H1 (cell line): Measurements from ENCODE around the gene AIPL1. TPM values are rescaled to one million over a fixed set of nuclear protein-coding genes. Genes with fewer than 3 reads are reported as not detected.

Experiments
- CTCF ChIA-PET: fragments of 300-600 bp; sonication (Branson Sonifier 250); formaldehyde crosslinking; loops from one replicate; lab custom pipeline; 2021; ENCODE audit not compliant: partially characterized antibody; lab: Charles Lee
- POLR2A ChIA-PET: fragments of 300-600 bp; sonication (Branson Sonifier 250); formaldehyde crosslinking; loops from one replicate; lab custom pipeline; 2021; ENCODE audit warnings: inconsistent platforms; ENCODE audit not compliant: partially characterized antibody; lab: Charles Lee
- DNase-seq, 2 experiments: peaks; one replicate each; pipeline versions ENCODE4 v3.0.0 to v3.0.0-alpha.2; 2010 to 2022; ENCODE audit warnings: low spot score in 2 of 2, low read depth in 1 of 2, mixed read lengths in 1 of 2
- FAIRE-seq: peaks from 2 replicates; lab custom pipeline; 2011; peaks lifted over from hg19 to GRCh38; lab: Jason Lieb, UNC
- H2AFZ ChIP-seq: 2 replicates; pipeline ENCODE4 v1.8.1; 2012; ENCODE audit warnings: low read length, inconsistent platforms
- H2AK5ac ChIP-seq: 2 replicates; pipeline ENCODE4 v1.6.1; 2013; ENCODE audit warnings: low read depth, low read length
- H2BK120ac ChIP-seq: replicated peaks from 2 replicates; pipeline ENCODE3; 2013; ENCODE audit warnings: low read depth, low read length, inconsistent platforms
- H2BK12ac ChIP-seq: 2 replicates; pipeline ENCODE4 v1.6.1; 2013; ENCODE audit warnings: low read depth, low read length
- H2BK15ac ChIP-seq: 2 replicates; pipeline ENCODE4 v1.6.1; 2013; ENCODE audit warnings: low read length
- H2BK20ac ChIP-seq: 2 replicates; pipeline ENCODE4 v1.6.1; 2013; ENCODE audit warnings: low read length
- H2BK5ac ChIP-seq: 2 replicates; pipeline ENCODE4 v1.6.1; 2013; ENCODE audit warnings: low read depth, low read length
- H3K14ac ChIP-seq: 2 replicates; pipeline ENCODE4 v1.6.1; 2013; ENCODE audit warnings: inconsistent platforms; ENCODE audit not compliant: insufficient read length
- H3K18ac ChIP-seq: 2 replicates; pipeline ENCODE4 v1.6.1; 2013; ENCODE audit warnings: low read length; ENCODE audit errors: extremely low read depth
- H3K23ac ChIP-seq: 2 replicates; pipeline ENCODE4 v1.6.1; 2013; ENCODE audit warnings: inconsistent platforms; ENCODE audit not compliant: insufficient read length
- H3K23me2 ChIP-seq: 2 replicates; pipeline ENCODE4 v1.6.1; 2013; ENCODE audit warnings: low read depth, low read length
- H3K27ac ChIP-seq: 2 replicates; pipeline ENCODE4 v1.6.1; 2011; ENCODE audit warnings: low read depth, low read length, inconsistent platforms
- H3K27me3 ChIP-seq, 4 experiments: replicated peaks in 1 of 4; 1 replicate in 1 of 4; 2 replicates in 3 of 4; pipeline versions ENCODE4 v1.6.1 to v1.8.1; 2011 to 2013; ENCODE audit warnings: low read length in 3 of 4, mild to moderate bottlenecking in 3 of 4, inconsistent platforms in 2 of 4, mixed read lengths in 2 of 4, moderate library complexity in 1 of 4; ENCODE audit not compliant: control insufficient read depth in 3 of 4, insufficient read depth in 3 of 4; ENCODE audit errors: extremely low read depth in 1 of 4
- H3K36me3 ChIP-seq, 4 experiments: 2 replicates each; pipeline versions ENCODE4 v1.6.1 to v1.8.1; 2011 to 2013; ENCODE audit warnings: mild to moderate bottlenecking in 4 of 4, low read length in 3 of 4, moderate library complexity in 2 of 4, control low read depth in 1 of 4, inconsistent platforms in 1 of 4; ENCODE audit not compliant: insufficient read depth in 4 of 4, control insufficient read depth in 2 of 4
- H3K4ac ChIP-seq: replicated peaks from 2 replicates; pipeline ENCODE3; 2013; ENCODE audit warnings: low read length, low read depth, mixed read lengths, inconsistent platforms; ENCODE audit not compliant: insufficient read length
- H3K4me1 ChIP-seq, 4 experiments: replicated peaks in 1 of 4; 1 replicate in 1 of 4; 2 replicates in 3 of 4; pipeline versions ENCODE4 v1.6.1 to v1.8.1; 2011 to 2013; ENCODE audit warnings: low read length in 3 of 4, inconsistent platforms in 2 of 4, mixed read lengths in 1 of 4; ENCODE audit not compliant: insufficient read depth in 4 of 4, control insufficient read depth in 3 of 4
- H3K4me2 ChIP-seq, 2 experiments: 2 replicates each; pipeline versions ENCODE4 v1.6.1 to v1.8.1; 2011 to 2013; ENCODE audit warnings: low read depth in 2 of 2, low read length in 2 of 2, control low read depth in 1 of 2, inconsistent platforms in 1 of 2, mild to moderate bottlenecking in 1 of 2; ENCODE audit not compliant: insufficient read depth in 1 of 2
- H3K4me3 ChIP-seq, 4 experiments: fragments of 200-600, 300-600 bp in 1 of 4; sonication (generic), shearing (Covaris generic), sonication (Bioruptor Twin) in 1 of 4; 2 replicates each; pipeline versions ENCODE4 v1.5.1 to v1.8.1; 2011 to 2016; ENCODE audit warnings: low read length in 4 of 4, low read depth in 3 of 4, control low read depth in 2 of 4, inconsistent platforms in 2 of 4, mild to moderate bottlenecking in 2 of 4, mixed read lengths in 1 of 4, moderate library complexity in 1 of 4; ENCODE audit not compliant: insufficient read depth in 2 of 4; ENCODE audit errors: extremely low read depth in 1 of 4
- H3K56ac ChIP-seq: replicated peaks from 2 replicates; pipeline ENCODE3; 2013; ENCODE audit warnings: low read depth, mild to moderate bottlenecking, mixed read lengths, low read length, inconsistent platforms; ENCODE audit not compliant: insufficient read length
- H3K79me1 ChIP-seq: 2 replicates; pipeline ENCODE4 v1.6.1; 2013; ENCODE audit warnings: low read depth, low read length, control low read depth
- H3K79me2 ChIP-seq, 2 experiments: 2 replicates each; pipeline versions ENCODE4 v1.6.1 to v1.8.1; 2012 to 2013; ENCODE audit warnings: low read length in 2 of 2, mild to moderate bottlenecking in 2 of 2, inconsistent platforms in 1 of 2; ENCODE audit not compliant: insufficient read depth in 2 of 2, control insufficient read depth in 1 of 2
- H3K9ac ChIP-seq, 4 experiments: replicated peaks in 1 of 4; 1 replicate in 1 of 4; 2 replicates in 3 of 4; pipeline versions ENCODE4 v1.6.1 to v1.8.1; 2011 to 2013; ENCODE audit warnings: low read depth in 3 of 4, low read length in 3 of 4, control low read depth in 2 of 4, mild to moderate bottlenecking in 2 of 4, moderate library complexity in 2 of 4, inconsistent platforms in 1 of 4; ENCODE audit errors: extremely low read depth in 1 of 4
- H3K9me3 ChIP-seq, 2 experiments: 2 replicates each; pipeline versions ENCODE4 v1.6.1 to v1.8.1; 2012 to 2013; ENCODE audit warnings: mild to moderate bottlenecking in 2 of 2, moderate library complexity in 2 of 2, control low read depth in 1 of 2, inconsistent platforms in 1 of 2, low read depth in 1 of 2, low read length in 1 of 2, mixed read lengths in 1 of 2; ENCODE audit not compliant: insufficient read depth in 2 of 2
- H4K20me1 ChIP-seq, 2 experiments: replicated peaks in 1 of 2; 2 replicates each; pipeline versions ENCODE3 to v1.8.1; 2011 to 2013; ENCODE audit warnings: inconsistent platforms in 2 of 2, low read length in 2 of 2, mild to moderate bottlenecking in 1 of 2; ENCODE audit not compliant: insufficient read depth in 2 of 2, control insufficient read depth in 1 of 2
- H4K5ac ChIP-seq: 2 replicates; pipeline ENCODE4 v1.6.1; 2013; ENCODE audit warnings: low read length, low read depth, mixed read lengths, inconsistent platforms; ENCODE audit not compliant: insufficient read length
- H4K8ac ChIP-seq: 2 replicates; pipeline ENCODE4 v1.8.0; 2013; ENCODE audit warnings: mild to moderate bottlenecking, moderate library complexity, low read length, inconsistent platforms; ENCODE audit not compliant: insufficient read depth; ENCODE audit errors: extremely low read depth
- H4K91ac ChIP-seq: replicated peaks from 2 replicates; pipeline ENCODE3; 2013; ENCODE audit warnings: low read length, mixed read lengths, inconsistent platforms; ENCODE audit not compliant: insufficient read length
- CEBPB ChIP-seq: IDR thresholded peaks from 2 replicates; pipeline ENCODE4 v1.6.1; 2012; ENCODE audit warnings: low read depth, low read length
- EGR1 ChIP-seq: IDR thresholded peaks from 2 replicates; pipeline ENCODE4 v1.6.1; 2011; ENCODE audit warnings: low read depth, low read length, borderline replicate concordance
- EZH2 ChIP-seq: fragments of 200-600 bp; sonication (generic); IDR thresholded peaks from 2 replicates; pipeline ENCODE4 v1.7.1; 2012; ENCODE audit warnings: low read depth, mild to moderate bottlenecking, moderate library complexity, low read length, inconsistent platforms; ENCODE audit not compliant: severe bottlenecking
- HDAC6 ChIP-seq: IDR thresholded peaks from one replicate; pipeline ENCODE4 v1.7.1; 2012; ENCODE audit warnings: low read depth, mild to moderate bottlenecking, inconsistent platforms, low read length, moderate library complexity
- JUN ChIP-seq: IDR thresholded peaks from 2 replicates; pipeline ENCODE4 v1.6.1; 2011; ENCODE audit warnings: low read depth, mild to moderate bottlenecking, improper control_type of control experiment, low read length
- PHF8 ChIP-seq: fragments of 200-600 bp; sonication (generic); conservative IDR thresholded peaks from 2 replicates; pipeline ENCODE4 v1.7.1; 2012; ENCODE audit warnings: low read depth, mild to moderate bottlenecking, inconsistent platforms, low read length, moderate library complexity
- SUZ12 ChIP-seq: fragments of 200-600 bp; sonication (generic); IDR thresholded peaks from 2 replicates; pipeline ENCODE4 v1.6.1; 2012; ENCODE audit warnings: mild to moderate bottlenecking, inconsistent platforms, low read length, moderate library complexity, mixed read lengths
- WGBS, 2 experiments: shearing (Covaris generic) in 1 of 2; methylation state at CpG; one replicate each; pipeline versions ENCODE4 v1.1.6 to v1.1.7; 2013 to 2015; ENCODE audit warnings: low lambda C conversion rate in 2 of 2, mixed read lengths in 2 of 2, inconsistent platforms in 1 of 2, low coverage in 1 of 2, missing lambda C conversion rate in 1 of 2; ENCODE audit not compliant: insufficient replicate concordance in 2 of 2, insufficient coverage in 1 of 2, insufficient read length in 1 of 2; ENCODE audit errors: extremely low coverage in 1 of 2, missing lambda C conversion rate in 1 of 2; 5-methylcytosine and 5-hydroxymethylcytosine counted together
- polyA plus RNA-seq, 7 experiments: library from polyadenylated mRNA; depleted of rRNA in 3 of 7; stranded (reverse) in 5 of 7; unstranded in 2 of 7; fragments of >200 nt in 5 of 7; fragments of 200-250 nt in 2 of 7; gene quantifications; 1 replicate in 5 of 7; 2 replicates in 1 of 7; 4 replicates in 1 of 7; pipeline versions ENCODE4 v1.2.1 to v1.2.3, GENCODE V29; 2011 to 2013; ENCODE audit warnings: missing spikeins in 2 of 7, mixed read lengths in 2 of 7
- total RNA-seq: library from RNA; stranded (reverse); fragmentation: NEBNext Ultra II Directional; extraction: Animal tissue kit (Norgen Biotek cat#: 25700); gene quantifications from 2 replicates; pipeline ENCODE4 v1.2.1, GENCODE V29; 2021
- TF ChIP-seq, protein P1 (sequence below): IDR thresholded peaks from 2 replicates; pipeline ENCODE4 v1.6.1; 2011; ENCODE audit warnings: low read depth, mild to moderate bottlenecking, low read length; ENCODE audit not compliant: insufficient read depth

Gene AIPL1
- total and polyA plus RNA-seq, 2 of the 8 experiments (the other 6 are each of a cell fraction or from before 2014, with no cell fraction given) = 0.56 to 0.71 TPM

DNA sequence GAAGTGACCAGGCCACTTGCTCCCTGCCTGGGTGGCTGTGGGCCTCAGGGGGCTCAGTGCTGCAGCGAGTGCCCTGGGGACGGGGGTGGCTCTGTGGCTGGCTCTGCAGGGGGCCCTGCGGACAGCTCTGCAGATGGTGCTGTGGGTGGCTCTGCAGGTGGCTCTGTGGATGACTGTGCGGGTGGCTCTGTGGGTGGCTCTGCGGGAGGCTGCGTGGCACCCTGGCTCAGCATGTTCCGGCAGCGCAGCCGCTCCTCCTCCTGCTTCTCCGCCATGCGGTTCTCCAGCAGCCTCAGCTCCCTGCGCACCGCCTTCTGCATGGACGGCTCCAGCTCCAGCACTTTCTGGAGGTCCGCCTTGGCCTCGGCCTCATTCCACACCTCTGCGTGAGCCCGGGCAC lies 9.5 kb downstream of the AIPL1 start:
- DNase-seq = no peak
- TF ChIP-seq CEBPB = no peak
- TF ChIP-seq JUN = no peak
- TF ChIP-seq EGR1 = no peak
- no peak for TF ChIP-seq PHF8
- TF ChIP-seq, protein P1, sequence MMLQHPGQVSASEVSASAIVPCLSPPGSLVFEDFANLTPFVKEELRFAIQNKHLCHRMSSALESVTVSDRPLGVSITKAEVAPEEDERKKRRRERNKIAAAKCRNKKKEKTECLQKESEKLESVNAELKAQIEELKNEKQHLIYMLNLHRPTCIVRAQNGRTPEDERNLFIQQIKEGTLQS = no peak
- no peak for TF ChIP-seq EZH2
- TF ChIP-seq SUZ12 = no peak
- no peak for TF ChIP-seq HDAC6
- Histone ChIP-seq H3K4ac (no peak overlapping the region), H2AK5ac (no peak overlapping the region), H2AFZ (no peak overlapping the region), H3K4me3 (no peak overlapping the region), H4K20me1 (no peaks in the 10 kb centered on the region), H4K91ac (no peak overlapping the region), H2BK5ac (no peak overlapping the region), H4K5ac (no peak overlapping the region), H3K79me2 (no peaks in the 10 kb centered on the region), H3K18ac (no peak overlapping the region), H3K9ac (no peak overlapping the region), H3K23ac (no peak overlapping the region), H3K4me1 (peaks cover 0 to under 1% (median 0%) of the 10 kb centered on the region in 4 experiments; a peak in 2 of 7 replicates), H2BK15ac (no peak overlapping the region), H3K36me3 (no peaks in the 10 kb centered on the region), H3K56ac (no peak overlapping the region), H3K4me2 (no peak overlapping the region), H3K79me1 (no peaks in the 10 kb centered on the region), H2BK12ac (no peak overlapping the region), H2BK20ac (no peak overlapping the region), H2BK120ac (no peak overlapping the region), H3K27me3 (no peaks in the 10 kb centered on the region), H3K23me2 (peaks cover 2% of the 10 kb centered on the region; the same call in 1 of the 2 replicates), H3K27ac (no peak overlapping the region), H3K14ac (no peak overlapping the region), H4K8ac (no peak overlapping the region), H3K9me3 (no peaks in the 10 kb centered on the region)
- no peak for FAIRE-seq
- 92% methylated on average over 18 of the region's 18 CpGs; no CpG with 5 or more reads in 1 of the 2 experiments for WGBS, 2 experiments
- ChIA-PET CTCF (interaction anchor here (1.3 to 6.9 kb wide), 8 partner anchors 10 to 832 kb away, joined by 3 to 60 read pairs (median 4); partner anchors contain the start of gene AIPL1), POLR2A (interaction anchor here (0.7 to 1.4 kb wide), 2 partner anchors 16 to 991 kb away, joined by 4 read pairs; no protein-coding TSS in a partner anchor)
